HG02588 (cell line): Measurements from ENCODE around the gene ZMYM2.
"Not testable (repeated sequence)": the region's sequence is repeated elsewhere in the genome, so short reads cannot be mapped to it uniquely, and the experiment has no call there.

Experiments
- ATAC-seq: cut with Tn5 transposase; IDR thresholded peaks from one replicate; pipeline ENCODE4 v1.9.1; 2021; ENCODE audit warnings: mild to moderate bottlenecking, moderate library complexity; ENCODE audit not compliant: unreplicated experiment

ZMYM2 gene

DNA sequence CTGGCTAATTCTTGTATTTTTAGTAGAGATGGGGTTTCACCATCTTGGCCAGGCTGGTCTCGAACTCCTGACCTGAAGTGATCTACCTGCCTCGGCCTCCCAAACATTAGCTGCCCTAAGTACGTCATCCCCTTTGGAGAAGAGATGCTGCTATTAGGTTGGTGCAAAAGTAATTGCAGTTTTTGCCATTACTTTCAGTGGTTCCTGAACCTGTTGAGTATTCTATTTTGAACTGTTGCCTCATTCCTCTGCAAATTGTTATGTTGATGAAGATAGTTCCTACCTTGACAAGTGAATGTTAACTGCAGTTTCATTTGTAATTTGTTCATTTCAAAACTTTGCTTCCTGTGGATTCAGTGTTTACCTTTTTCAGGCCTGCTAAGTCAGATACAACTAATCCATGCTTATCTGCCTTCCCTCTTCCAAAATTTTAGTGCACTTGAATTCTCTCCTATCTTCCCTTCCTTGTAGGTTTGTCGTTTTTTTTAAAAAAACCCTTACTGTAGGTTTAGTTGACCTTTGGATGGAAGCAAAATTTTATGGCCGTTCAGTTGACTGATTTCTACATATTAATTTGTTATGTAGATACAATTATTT lies 24.0 kb downstream of the ZMYM2 start:
- ATAC-seq, result no peak

DNA sequence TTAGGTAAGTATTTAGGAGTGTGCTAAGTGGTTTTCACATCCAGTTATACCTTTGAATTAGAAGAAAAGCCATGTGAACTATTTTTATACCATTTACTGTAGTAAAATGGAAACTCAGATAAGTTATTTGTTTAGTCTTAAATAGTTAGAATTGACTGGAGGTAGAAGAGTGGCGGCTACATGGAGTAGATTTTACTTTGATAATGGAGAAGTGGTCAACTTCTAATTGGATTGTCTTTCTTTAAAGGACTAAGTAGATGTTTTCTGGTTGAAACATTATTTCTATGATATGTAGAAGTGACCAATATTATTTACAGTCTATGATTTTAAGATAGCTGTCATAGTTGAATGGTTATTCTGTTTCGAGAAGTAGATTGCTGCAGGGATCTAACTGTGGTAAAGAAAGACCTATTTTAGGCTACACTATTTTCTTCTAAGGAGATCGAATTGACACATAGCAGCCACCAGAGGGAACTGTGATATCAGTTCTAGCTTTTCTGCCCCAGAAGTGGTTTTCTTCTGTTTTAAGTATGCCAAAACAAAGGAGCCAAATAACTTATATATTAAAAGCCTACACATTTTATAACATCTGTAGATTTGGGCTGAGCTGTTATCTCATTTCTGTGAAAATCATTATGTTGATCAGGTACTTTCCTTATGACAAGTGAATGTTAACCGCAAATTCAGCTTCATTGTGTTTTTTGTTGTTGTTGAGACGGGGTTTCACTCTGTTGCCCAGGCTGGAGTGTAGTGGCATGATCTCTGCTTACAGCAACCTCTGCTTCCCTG lies 26.1 kb downstream of the ZMYM2 start:
- ATAC-seq, result peak; percentile 57

DNA sequence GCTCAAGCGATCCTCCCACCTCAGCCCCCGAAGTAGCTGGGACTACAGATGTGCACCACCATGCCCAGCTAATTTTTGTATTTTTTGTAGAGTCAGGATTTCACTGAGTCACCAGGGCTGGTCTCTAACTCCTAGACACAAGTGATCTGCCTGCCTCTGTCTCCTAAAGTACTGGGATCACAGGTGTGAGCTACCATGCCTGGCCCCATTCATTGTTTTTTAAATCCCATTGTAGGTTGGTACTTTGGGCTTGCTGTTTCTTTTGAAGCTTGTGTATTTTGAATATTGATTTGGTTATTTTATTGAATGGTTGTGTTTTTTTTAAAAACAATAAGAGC lies 26.7 kb downstream of the ZMYM2 start:
- no peak for ATAC-seq

DNA sequence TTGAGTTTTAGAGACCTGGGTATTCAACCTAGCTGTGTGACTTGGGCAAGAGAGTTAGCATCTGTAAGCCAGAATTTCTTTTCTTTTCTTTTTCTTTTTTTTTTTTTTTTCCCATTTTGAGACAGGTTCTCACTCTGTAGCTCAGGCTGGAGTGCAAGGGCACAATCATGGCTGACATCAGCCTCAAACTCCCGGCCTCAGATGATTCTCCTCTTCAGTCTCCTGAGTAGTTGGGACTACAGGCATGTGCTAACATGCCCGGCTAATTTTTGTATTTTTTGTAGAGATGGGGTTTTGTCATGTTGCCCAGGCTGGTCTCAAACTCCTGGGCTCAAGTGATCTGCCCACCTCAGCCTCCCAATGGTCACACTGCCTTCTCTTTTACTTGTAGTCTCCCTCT lies 33.0 kb downstream of the ZMYM2 start:
- no peak for ATAC-seq

DNA sequence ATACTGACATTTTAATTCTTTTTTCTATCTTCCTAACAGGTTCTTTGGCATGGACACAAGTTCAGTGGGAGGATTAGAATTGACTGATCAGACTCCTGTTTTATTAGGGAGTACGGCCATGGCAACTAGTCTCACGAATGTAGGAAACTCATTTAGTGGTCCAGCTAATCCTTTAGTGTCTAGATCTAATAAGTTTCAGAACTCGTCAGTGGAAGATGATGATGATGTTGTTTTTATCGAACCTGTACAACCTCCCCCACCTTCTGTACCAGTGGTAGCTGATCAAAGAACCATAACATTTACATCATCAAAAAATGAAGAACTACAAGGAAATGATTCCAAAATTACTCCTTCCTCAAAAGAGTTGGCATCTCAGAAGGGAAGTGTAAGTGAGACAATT lies 34.5 kb downstream of the ZMYM2 start:
- ATAC-seq, result no peak

DNA sequence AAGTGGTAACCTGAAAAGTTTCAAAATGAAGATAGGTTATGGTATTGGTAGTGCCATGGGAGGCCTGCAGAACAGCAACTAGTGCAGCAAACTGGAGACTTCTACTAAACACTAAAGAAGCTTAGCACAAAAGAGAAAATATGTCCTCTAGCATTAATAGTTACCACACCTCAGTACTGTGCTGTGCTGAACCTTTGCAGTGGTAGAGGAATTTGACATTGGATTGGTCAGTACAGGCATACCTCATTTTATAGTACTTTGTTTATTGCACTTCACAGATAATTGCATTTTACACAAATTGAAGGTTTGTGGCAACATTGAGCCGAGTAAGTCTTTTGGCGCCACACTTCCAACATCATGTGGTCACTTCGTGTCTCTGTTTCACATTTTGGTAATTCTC lies 40.4 kb downstream of the ZMYM2 start:
- no peak for ATAC-seq

DNA sequence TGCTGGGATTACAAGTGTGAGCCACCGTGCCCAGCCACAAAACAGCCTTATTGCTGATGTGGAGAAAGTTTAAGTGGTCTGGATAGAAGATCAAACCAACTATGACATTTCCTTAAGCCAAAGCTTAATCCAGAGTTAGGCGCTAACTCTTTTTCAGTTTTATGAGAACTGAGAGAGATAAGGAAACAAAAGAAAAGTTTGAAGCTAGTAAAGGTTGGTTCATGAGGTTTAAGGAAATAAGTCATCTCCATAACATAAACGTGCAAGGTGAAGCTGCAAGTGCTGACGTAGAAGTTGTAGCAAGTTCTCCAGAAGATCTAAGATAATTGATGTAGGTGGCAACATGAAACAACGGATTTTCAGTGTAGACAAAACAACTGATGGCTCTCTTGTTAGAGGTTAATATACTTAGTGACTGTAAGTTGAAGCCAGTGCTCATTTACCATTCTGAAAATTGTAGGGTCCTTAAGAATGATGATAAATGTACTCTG lies 41.6 kb downstream of the ZMYM2 start:
- ATAC-seq, result no peak

DNA sequence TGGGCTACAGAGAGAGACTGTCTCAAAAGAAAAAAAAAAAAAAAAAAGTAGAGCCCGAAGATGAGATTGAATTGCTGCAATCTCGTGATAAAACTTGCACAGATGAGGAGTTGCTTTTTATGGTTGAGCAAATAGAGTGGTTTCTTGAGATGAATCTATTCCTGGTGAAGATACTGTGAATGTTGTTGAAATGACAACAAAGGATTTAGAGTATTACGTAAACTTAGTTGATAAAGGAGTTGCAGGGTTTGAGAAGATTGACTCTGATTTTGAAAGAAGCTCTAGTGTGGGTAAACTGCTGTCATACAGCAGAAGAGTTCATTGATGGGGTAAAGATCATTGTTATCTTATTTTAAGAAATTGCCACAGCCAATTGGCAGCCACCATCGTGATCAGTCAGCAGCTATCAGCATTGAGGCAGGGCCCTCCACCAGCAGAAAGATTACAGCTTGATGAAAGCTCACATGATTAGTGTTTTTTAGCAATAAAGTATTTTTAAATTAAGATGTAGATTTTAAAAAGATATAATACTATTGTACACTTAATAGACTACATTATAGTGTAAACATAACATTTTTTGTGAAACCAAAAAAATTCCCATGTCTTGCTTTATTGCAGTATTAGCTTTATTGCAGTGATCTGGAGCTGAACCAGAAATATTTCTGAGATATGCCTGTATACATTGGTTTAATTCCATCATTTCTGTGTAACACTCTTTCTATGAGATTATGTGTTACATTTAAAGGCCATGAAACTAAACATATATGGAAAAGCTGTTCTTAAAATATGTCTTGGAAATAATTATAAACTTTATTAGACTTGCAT lies 43.1 kb downstream of the ZMYM2 start:
- ATAC-seq, result no peak

DNA sequence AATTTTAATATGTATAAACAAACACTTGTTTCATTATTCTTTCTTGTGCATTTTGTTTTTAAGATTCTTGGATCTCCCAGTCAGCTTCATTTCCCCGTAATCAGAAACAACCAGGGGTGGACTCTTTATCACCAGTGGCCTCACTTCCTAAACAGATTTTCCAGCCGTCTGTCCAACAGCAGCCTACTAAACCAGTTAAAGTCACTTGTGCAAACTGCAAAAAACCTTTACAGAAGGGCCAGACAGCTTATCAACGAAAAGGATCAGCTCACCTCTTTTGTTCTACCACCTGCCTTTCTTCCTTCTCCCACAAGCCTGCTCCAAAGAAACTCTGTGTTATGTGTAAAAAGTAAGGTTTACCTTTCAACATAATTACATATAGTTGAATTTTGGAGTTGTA lies 44.3 kb downstream of the ZMYM2 start:
- ATAC-seq, result no peak

DNA sequence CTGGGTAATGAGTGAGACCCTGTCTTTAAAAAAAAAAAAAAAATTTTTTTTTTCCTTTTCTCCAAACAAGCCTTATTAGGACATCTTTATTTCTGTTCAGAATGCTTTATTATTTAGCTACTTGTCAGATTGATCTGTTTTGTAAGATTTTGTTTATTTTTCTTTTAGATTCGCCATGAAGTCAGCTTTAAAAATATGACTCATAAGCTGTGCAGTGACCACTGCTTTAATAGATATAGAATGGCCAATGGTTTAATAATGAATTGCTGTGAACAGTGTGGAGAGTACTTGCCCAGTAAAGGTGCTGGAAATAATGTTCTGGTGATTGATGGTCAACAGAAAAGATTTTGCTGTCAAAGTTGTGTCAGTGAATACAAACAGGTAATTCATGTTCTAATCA lies 47.7 kb downstream of the ZMYM2 start:
- no peak for ATAC-seq

DNA sequence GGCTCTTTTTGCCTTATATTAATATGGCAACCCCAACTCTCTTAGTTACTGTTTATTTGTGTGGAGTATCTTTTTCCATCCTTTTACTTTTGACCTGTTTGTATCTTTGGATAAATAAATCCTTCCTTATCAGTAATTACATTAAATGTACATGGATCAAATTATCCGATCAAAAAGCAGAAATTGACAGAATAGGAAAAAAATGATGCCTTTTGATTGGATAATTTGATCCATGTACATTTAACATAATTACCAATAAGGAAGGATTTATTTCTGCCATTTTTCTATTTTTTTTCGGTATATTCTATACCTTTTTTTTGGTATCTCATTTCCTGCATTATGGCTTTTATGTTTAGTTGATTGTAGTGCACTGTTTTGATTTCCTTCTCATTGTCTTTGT lies 57.2 kb downstream of the ZMYM2 start:
- no peak for ATAC-seq

DNA sequence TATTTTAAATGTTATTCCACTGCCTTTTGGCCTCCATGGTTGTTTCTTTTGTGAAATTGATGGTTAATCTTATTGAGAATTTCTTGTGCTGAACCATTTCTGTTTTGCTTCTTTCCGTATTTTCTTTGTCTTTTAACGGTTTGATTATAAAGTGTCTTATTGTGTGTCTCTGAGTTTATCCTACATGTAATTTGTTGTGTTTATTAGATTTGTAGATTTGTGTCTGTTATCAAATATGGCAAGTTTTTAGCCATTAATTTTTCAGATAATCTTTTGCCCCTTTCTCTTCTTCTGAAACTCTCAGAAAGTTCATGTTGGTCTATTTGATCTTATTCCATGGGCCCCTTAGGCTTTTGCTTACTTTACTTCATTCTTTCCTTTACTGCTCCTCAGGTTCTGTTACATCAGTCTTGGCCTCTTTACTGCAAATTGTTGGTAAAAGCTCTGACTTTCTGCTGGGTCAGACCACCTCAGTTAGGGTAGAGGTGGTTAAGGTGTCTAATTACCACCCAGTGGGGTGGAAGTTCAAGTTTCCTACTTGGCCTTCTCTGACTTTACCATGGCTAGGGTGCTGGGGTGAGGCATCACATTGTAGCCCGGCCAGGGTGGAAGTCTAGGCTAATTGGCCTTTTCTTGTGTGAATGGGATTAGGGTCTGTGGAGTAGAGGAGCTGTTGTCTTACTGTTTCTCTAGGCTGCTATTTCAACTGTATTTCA lies 58.3 kb downstream of the ZMYM2 start:
- ATAC-seq, result no peak

DNA sequence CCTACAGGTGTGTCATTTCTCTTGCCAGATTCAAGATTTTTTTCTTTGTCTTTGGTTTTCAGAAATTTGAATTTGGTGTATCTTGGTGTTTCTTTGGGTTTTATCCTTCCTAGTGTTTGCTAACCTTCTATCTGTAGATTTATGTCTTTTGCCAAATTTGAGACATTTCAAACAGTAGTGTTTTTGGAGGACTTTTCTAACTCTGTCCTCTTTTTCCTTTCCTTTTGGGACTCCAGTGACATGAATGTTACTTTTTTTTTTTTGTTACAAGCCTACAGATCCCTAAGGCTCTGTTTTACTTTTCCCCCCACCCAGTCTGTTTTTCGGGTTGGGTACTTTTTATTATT lies 58.8 kb downstream of the ZMYM2 start:
- ATAC-seq, result no peak

DNA sequence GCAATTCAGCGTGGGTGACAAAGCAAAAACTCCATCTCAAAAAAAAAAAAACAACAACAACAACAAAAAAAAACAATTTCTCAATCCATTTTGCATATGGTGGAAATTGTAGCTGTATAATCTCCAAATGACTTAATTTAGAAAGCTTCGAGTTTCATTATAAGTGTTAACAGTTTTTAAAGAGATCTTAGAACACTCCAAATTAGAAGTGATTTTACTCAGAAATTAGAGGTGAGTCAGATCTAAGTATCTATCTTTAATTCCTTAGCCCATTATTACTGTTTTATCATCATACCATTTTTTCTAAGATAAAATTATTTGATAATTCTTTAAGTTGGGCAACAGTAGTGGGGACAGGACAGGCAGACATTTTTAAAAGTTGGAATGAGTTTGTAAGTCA lies 60.5 kb downstream of the ZMYM2 start:
- no peak for ATAC-seq

DNA sequence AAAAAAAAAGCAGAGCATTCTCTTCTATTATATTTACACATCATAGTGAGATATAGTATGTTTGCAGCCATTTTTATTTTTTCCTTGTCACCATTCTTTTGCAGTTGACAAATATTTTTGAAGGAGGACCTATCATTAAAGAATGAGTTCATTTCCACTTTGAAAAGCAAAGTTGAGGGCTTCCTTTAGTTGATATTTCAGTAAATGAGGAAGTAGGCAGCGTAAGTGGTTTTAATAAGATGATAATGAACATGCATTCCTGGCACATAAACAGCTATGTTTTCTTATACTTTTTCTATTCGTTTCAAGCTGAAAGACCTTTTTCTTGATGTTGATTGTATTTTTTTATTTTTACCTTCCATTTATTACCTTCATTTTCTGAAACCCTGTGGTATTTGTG lies 66.2 kb downstream of the ZMYM2 start:
- ATAC-seq, result no peak

DNA sequence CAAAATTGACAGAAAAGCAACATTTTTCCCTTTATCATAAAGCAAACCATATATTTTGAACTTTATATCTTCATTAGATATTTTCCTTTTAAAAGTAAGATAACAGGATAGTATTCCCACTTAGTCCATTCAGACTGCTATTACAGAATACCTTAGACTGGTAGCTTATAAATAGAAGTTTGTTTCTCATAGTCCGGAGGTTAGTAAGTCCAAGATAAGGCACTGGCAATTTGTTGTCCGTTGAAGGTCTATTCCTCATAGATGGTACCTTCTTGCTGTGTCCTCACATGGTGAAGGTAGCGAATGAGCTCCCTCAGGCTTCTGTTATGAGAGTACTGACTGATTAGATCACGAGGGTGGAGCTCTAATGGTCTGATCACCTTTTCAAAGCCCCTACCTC lies 70.4 kb downstream of the ZMYM2 start:
- no peak for ATAC-seq

DNA sequence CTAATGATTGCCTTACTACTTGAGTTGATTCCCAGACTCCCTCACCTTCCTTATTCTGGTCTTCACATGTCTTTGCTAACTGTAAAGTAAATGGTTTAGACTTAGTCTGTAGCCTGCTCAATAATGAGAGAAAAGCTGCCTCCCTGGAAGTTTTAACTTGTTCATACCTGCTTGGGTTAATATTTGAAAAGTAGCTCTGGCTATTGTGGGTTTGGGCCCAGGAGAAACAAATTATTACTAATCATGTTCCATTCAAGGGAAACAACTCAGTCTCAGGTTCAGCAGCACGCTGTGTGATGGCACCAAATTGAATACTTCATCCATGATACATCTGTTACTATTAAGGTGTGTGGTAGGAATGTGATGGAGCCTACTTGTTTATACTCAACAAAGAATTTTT lies 75.0 kb downstream of the ZMYM2 start:
- ATAC-seq, result no peak

DNA sequence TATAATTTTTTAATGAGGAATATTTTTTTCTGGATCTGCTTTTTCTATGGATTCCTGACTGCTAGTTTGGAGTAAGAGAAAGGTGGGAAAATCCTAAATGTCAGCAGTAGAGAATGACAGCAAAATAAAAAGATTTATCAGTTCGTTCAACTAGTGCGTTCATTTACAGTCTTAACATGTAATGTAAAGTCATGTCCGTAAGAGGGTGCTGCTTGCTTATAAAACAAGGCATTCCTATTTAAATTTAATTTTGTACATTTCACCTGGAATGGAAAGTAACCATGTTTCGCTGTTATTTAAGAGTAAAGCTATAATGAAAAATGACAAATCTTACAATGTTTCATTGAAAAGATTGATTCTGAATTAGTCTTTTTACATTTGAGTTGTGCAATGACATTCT lies 76.6 kb downstream of the ZMYM2 start:
- ATAC-seq, result no peak

DNA sequence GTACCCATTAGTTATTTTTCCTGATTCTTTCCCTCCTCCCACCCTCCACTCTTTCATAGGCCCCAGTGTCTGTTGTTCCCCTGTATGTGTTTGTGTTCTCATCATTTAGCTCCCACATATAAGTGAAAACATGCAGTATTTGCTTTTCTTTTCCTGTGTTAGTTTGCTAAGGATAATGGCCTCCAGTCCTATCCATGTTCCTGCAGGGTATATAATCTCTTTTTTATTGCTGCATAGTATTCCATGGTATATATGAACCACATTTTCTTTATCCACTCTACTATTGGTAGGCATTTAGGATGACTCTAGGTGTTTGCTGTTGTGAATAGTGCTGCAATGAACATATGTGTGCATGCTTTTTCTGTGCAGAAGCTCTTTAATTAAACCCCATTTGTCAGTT lies 79.4 kb downstream of the ZMYM2 start:
- ATAC-seq, result no peak

DNA sequence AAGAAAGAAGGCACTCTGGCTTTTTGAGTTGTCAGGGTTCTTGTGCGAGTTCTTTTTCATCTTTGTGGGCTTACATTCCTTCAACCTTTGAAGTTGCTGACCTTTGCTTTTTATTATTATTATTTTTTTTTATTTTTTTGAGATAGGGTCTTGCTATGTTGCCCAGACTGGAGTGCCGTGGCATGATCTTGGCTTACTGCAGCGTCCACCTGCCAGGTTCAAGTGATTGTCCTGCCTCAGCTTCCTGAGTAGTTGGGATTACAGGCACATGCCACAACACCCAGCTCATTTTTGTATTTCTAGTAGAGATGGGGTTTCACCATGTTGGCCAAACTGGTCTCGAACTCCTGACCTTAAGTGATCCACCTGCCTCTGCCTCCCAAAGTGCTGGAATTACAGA lies 84.1 kb downstream of the ZMYM2 start:
- ATAC-seq, result not testable (repeated sequence)

DNA sequence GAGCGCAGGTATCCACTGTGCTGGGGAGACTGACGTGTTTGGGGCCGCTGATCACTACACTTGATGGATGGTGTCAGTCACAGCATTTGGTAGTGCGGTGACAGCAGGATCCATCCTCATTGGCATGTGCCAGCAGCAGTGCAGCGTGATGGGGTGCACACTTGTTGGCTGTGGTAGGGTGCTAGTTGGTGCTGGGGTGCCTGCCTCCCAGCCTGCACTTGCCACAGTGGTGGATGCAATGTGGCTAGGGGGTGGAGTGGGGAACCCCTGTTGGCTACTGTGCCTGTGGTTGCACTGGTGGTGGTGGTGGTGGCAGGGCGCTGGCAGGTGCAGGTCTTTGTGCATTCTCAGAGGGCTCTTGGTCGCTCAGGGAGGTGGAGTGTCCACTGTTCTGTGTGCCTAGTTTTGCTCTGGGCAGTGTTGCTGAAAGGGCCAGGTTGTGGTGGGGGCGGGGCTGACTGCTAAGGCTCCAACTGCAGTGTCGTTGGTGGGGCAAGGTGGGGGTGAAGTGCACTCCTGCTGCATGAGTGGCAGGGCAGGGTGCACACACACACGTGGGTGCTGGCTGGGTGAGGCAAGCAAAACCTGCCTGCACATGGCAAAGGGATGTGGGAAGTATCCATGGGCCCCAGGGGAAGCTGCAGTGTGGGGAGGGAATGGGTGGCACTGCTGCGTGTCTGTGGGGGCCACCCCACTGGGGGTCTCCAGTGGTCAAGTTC lies 84.8 kb downstream of the ZMYM2 start:
- no peak for ATAC-seq
